ENCODE measurements around the gene SLC66A2. TPM values are rescaled to one million over a fixed set of nuclear protein-coding genes. Genes with fewer than 3 reads are reported as not detected.
A peak's percentile ranks its signal among the peaks of the same experiment; 100 is the strongest.

Gene SLC66A2
- total and polyA plus RNA-seq, 12 donors: 21.4 to 32.3 (median 25.6) TPM

DNA sequence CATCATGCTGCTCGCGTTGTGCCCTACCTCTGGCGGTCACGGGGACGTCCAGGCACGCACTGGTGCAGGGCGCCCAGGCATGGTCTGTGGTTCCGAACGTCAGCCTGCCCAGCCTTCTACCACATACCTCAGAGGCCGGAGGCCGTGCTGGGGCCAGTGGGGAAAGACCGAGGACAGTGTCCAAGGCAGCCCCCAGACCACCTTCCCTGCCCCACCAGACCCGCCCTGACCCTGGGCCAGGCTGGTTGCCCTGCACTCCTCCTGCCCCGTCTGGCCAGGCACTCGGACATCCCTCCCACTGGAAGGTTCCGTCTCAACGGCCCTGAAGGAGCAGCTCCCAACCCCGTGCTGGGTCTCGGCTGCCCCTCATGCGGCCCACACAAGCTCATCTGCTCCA, 32.8 kb downstream of the SLC66A2 start:
- TF ChIP-seq, protein P1, sequence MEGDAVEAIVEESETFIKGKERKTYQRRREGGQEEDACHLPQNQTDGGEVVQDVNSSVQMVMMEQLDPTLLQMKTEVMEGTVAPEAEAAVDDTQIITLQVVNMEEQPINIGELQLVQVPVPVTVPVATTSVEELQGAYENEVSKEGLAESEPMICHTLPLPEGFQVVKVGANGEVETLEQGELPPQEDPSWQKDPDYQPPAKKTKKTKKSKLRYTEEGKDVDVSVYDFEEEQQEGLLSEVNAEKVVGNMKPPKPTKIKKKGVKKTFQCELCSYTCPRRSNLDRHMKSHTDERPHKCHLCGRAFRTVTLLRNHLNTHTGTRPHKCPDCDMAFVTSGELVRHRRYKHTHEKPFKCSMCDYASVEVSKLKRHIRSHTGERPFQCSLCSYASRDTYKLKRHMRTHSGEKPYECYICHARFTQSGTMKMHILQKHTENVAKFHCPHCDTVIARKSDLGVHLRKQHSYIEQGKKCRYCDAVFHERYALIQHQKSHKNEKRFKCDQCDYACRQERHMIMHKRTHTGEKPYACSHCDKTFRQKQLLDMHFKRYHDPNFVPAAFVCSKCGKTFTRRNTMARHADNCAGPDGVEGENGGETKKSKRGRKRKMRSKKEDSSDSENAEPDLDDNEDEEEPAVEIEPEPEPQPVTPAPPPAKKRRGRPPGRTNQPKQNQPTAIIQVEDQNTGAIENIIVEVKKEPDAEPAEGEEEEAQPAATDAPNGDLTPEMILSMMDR (IDR thresholded peaks at IDR 0.05): no peak
- Histone ChIP-seq H3K36me3 (peaks cover 0 to 57% (median 14%) of the 10 kb centered on the region in 9 donors), H3K4me3 (no peak overlapping the region), H3K4me1 (no peaks in the 10 kb centered on the region), H3K9me3 (no peaks in the 10 kb centered on the region), H3K27ac (no peak overlapping the region), H3K27me3 (no peaks in the 10 kb centered on the region)
- DNase-seq (no peak), ATAC-seq (peak in 2 of 8 donors; percentile 12 to 29)
- intact Hi-C loops (cut with DNase I): no loop called here
- WGBS, 2 donors: 96 to 98% methylated on average over 20 of the region's 20 CpGs

DNA sequence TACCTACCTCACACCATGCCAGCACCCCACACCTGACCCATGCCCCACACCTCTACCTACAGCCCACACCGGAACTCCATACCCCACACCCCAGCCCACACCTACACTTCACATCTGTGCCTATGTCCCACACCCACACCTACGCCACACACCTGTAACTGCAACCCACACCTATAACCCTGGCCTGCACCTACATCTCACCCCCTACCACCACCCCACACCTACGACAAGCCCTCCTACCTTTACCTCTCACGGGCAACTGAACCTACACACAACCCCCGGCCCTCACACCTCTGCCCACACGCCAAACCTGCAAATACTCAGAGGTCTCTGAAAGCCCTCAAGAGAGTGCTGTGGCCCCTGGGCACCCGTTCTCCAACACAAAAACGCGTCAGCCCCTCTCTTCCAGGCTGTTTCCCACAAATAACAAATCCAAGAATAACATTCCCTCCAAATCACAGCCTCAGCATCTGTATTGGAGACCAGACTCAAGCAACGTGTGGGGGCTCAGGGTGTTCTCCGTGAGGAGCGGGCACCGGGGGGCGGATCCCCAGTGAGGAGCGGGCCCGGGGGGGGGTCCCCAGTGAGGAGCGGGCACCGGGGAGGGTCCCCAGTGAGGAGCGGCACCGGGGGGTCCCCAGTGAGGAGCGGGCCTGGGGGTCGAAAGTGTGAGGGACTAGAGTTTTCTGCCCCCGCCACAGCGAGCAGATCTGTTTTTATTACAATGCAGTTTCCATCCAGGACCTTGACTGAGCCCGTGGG, 33.4 kb downstream of the SLC66A2 start:
- Histone ChIP-seq H3K4me1 (peaks cover 0 to under 1% (median 0%) of the 10 kb centered on the region in 9 donors), H3K4me3 (no peak overlapping the region), H3K9me3 (no peaks in the 10 kb centered on the region), H3K27ac (no peak overlapping the region), H3K36me3 (peaks cover 0 to 61% (median 14%) of the 10 kb centered on the region in 9 donors), H3K27me3 (no peaks in the 10 kb centered on the region)
- no peak for ATAC-seq
- 96% methylated on average over 25 of the region's 25 CpGs for WGBS, 2 donors
- intact Hi-C loops (cut with DNase I): no loop called here
- DNase-seq: no peak
- TF ChIP-seq, protein P1 (IDR thresholded peaks at IDR 0.05): no peak

DNA sequence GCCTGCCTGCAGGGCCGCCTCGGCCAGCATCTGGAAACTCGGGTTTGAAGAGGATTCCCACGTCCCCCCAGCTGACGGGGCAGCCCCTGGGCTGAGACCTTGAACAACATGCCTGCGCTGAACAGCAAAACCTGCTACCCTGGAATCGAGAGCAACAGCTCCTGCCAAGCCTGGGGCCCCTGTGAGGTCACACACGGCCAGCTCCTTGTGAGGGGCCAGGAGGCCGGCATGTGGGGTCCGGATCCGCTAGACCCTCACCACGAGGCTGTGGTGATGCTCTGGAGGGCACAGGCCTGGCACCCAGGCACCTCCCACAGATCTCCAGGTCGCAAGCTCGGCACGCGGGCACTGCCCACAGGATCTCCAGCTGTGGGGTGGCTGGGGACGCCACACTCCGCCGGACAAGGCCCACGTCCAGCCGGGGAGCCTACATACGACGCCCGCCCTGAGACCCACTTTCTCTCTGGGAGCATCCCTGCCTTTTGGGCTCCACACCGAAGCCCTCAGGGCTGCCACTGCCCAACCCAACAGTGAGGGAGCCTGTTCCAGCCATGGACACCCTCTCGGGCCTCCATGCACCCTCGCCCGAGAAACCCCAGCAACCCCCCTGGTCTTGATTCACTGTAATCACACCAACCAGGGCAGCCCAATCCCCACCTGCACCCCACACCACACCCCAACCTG, 34.1 kb downstream of the SLC66A2 start:
- peaks cover 0 to 67% (median 19%) of the 10 kb centered on the region in 9 donors for H3K36me3 ChIP-seq
- peak in 1 of 8 donors; percentile 48 for ATAC-seq
- H3K9me3 ChIP-seq: no peaks in the 10 kb centered on the region
- TF ChIP-seq, protein P1 (IDR thresholded peaks at IDR 0.05): no peak
- DNase-seq: no peak
- peaks cover 0 to 8% (median 0%) of the 10 kb centered on the region in 9 donors for H3K4me1 ChIP-seq
- intact Hi-C loops (cut with DNase I): no loop called here
- no peak overlapping the region for H3K4me3 ChIP-seq
- H3K27ac ChIP-seq: no peak overlapping the region
- 97% methylated on average over 28 of the region's 28 CpGs for WGBS, 2 donors
- no peaks in the 10 kb centered on the region for H3K27me3 ChIP-seq

DNA sequence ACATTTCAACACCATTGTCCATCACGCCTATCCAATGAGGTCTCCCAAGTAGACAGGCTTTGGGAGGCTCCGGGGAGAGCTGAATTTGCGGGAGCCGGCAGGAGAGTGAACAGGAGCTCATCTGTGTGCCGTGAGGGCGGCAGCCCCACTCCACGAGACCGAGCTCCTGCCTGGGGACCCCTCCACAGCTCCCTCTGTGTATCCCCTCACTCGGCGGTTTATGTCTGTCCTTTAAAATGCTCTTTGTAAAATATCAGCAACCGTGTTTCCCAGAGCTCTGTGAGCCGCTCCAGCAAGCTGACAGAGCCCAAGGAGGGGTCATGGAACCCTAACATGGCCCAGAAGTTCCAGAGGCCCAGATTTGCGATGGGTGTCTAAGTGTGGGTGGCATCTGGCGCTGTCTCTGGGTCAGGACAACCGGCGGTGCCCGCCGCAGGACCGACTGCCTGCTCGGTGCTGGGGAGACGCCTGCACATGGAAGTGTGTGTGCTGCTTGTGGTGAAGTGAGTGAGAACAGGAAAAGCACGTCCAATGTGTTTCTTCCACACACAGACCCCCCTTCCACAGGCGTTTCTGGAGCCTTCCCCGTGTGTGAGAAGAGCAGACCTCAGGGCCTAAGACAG, 34.8 kb downstream of the SLC66A2 start:
- TF ChIP-seq, protein P1 (IDR thresholded peaks at IDR 0.05): no peak
- no peak for DNase-seq
- intact Hi-C loops (cut with DNase I): no loop called here
- H3K9me3 ChIP-seq: no peaks in the 10 kb centered on the region
- peaks cover 0 to 66% (median 20%) of the 10 kb centered on the region in 9 donors for H3K36me3 ChIP-seq
- ATAC-seq: no peak
- peaks cover 0 to 9% (median 0%) of the 10 kb centered on the region in 9 donors for H3K4me1 ChIP-seq
- no peak overlapping the region for H3K27ac ChIP-seq
- H3K4me3 ChIP-seq: no peak overlapping the region
- 96 to 99% methylated on average over 24 of the region's 24 CpGs for WGBS, 2 donors
- H3K27me3 ChIP-seq: no peaks in the 10 kb centered on the region
